HT-29 (cell line): ENCODE measurements around the gene PCDHB5. TPM values are rescaled to one million over a fixed set of nuclear protein-coding genes. Genes with fewer than 3 reads are reported as not detected.
"Not testable (repeated sequence)": the region's sequence is repeated elsewhere in the genome, so short reads cannot be mapped to it uniquely, and the experiment has no call there.

Source experiments
- DNase-seq: peaks from one replicate; pipeline ENCODE4 v3.0.0-alpha.2; 2015; ENCODE audit warnings: low spot score
- total RNA-seq: library from RNA; depleted of rRNA; stranded (reverse); fragments of >200 nt; shearing (Covaris generic); gene quantifications from 2 replicates; pipeline ENCODE4 v1.2.3, GENCODE V29; 2014; rRNA removed

Gene PCDHB5
- not detected in 2 replicates for total RNA-seq

- no peak for DNase-seq
Measured at GRCh38 chr5:141135030-141135717, at the start of gene PCDHB5. Gene PCDHB5 (plus strand): TSS chr5:141135206. CDS start chr5:141135435, 229 bp downstream.

GRCh38 chr5:141094481-141095262 lies 40.3 kb upstream of the PCDHB5 start, which contains the start of gene PCDHB2:
Gene PCDHB2 (plus strand): TSS chr5:141094615. CDS start chr5:141094791, 176 bp downstream.
- no peak for DNase-seq

- DNase-seq, result no peak
Measured at GRCh38 chr5:141095263-141095641, 39.8 kb upstream of the PCDHB5 start.

- DNase-seq, result not testable (repeated sequence)
Measured at GRCh38 chr5:141096181-141096580, 38.8 kb upstream of the PCDHB5 start.

GRCh38 chr5:141096586-141096985 lies 38.4 kb upstream of the PCDHB5 start:
- not testable (repeated sequence) for DNase-seq

GRCh38 chr5:141100243-141100805 lies 34.7 kb upstream of the PCDHB5 start, which contains the start of gene PCDHB3:
Gene PCDHB3 (plus strand): TSS chr5:141100473. CDS start chr5:141100650, 177 bp downstream.
- peak; percentile 13 for DNase-seq

- DNase-seq, result no peak
Measured at GRCh38 chr5:141101059-141101458, 33.9 kb upstream of the PCDHB5 start.

GRCh38 chr5:141102070-141102469 lies 32.9 kb upstream of the PCDHB5 start:
- not testable (repeated sequence) for DNase-seq

GRCh38 chr5:141102471-141102870 lies 32.5 kb upstream of the PCDHB5 start:
- DNase-seq, result not testable (repeated sequence)

GRCh38 chr5:141105350-141105749 lies 29.7 kb upstream of the PCDHB5 start:
- no peak for DNase-seq

GRCh38 chr5:141119250-141119649 lies 15.8 kb upstream of the PCDHB5 start:
- DNase-seq, result no peak

- DNase-seq, result no peak
Measured at GRCh38 chr5:141121563-141121962, 13.4 kb upstream of the PCDHB5 start, which contains the start of gene PCDHB4. Gene PCDHB4 (plus strand): TSS chr5:141121818. CDS start chr5:141121999, 181 bp downstream.

- no peak for DNase-seq
Measured at GRCh38 chr5:141121985-141122384, 13.0 kb upstream of the PCDHB5 start.

GRCh38 chr5:141123396-141124135 lies 11.4 kb upstream of the PCDHB5 start:
- DNase-seq, result not testable (repeated sequence)

- no peak for DNase-seq
Measured at GRCh38 chr5:141127305-141127704, 7.7 kb upstream of the PCDHB5 start.

- no peak for DNase-seq
Measured at GRCh38 chr5:141135718-141136266, 786 bp downstream of the PCDHB5 start.

GRCh38 chr5:141137346-141137745 lies 2.3 kb downstream of the PCDHB5 start:
- DNase-seq, result not testable (repeated sequence)

GRCh38 chr5:141149812-141150211 lies 14.8 kb downstream of the PCDHB5 start, which contains the start of gene PCDHB6:
Gene PCDHB6 (plus strand): TSS chr5:141150057. CDS start chr5:141150258, 201 bp downstream.
- DNase-seq, result no peak

GRCh38 chr5:141150224-141150992 lies 15.4 kb downstream of the PCDHB5 start:
- no peak for DNase-seq

- no peak for DNase-seq
Measured at GRCh38 chr5:141150993-141151325, 16.0 kb downstream of the PCDHB5 start.
